NCI-H2029 (cell line): ENCODE results near the gene APOBR.
"Not testable (repeated sequence)": the region's sequence is repeated elsewhere in the genome, so short reads cannot be mapped to it uniquely, and the experiment has no call there.

Experiments
- DNase-seq: peaks from one replicate; lab custom pipeline; 2025; lab: John Stamatoyannopoulos, UW

APOBR gene

DNA sequence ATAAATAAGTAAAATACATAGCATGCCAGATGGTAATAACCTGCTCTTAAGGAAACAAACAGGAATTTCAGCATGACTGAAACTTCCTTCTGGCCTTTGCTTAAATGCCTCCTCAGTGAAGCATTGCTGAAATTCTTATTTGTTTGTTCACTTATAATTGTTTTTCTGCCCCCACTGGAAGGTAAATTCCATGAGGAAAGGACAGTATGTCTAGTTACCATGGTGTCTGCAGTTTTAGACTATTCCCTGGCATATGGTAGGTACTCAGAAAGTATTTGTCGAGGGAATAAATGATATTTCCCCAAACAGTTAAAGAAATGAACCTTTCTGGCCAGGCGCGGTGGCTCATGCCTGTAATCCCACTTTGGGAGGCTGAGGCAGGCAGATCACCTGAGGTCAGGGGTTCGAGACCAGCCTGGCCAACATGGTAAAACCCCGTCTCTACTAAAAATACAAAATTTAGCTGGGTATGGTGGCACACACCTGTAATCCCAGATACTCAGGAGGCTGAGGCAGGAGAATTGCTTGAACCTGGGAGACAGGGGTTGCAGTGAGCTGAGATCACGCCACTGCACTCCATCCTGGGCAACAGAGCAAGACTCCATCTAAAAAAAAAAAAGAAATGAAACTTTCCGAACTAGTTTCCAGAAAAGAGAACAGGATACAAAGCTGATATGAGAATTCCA lies 32.8 kb downstream of the APOBR start:
- DNase-seq = not testable (repeated sequence)

DNA sequence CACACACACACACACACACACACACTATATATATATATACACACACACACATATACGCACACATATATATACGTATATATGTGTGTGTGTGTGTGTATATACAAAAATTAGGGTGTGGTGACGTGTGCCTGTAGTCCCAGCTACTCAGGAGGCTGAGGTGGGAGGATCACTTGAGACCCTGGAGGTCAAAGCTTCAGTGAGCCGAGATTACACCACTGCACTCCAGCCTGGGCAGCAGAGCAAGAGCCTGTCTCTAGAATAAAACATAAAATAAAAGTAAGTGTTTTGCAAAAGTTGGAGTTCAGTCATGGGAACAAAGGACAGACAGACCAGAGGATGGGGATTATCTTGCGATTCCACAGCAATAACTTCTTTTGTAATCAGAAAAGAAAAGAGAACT lies 33.5 kb downstream of the APOBR start:
- DNase-seq = no peak

DNA sequence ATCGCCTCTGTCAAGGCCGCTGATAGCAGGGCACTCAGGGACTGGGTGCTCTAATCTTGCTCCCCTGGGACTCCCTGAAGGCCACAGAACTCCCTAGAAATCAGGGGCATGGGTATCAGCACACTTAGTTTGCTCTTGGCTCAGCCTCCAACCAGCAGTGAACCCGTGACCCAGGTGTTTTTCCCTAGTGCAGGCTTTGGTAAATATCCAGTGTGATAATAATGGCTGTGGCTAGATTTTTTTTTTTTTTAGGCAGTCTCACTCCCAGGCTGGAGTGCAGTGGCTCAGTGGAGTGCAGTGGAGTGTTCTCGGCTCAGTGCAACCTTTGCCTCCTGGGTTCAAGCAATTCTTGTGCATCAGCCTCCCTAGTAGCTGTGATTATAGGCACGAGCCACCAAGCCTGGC lies 34.0 kb downstream of the APOBR start:
- DNase-seq = no peak

DNA sequence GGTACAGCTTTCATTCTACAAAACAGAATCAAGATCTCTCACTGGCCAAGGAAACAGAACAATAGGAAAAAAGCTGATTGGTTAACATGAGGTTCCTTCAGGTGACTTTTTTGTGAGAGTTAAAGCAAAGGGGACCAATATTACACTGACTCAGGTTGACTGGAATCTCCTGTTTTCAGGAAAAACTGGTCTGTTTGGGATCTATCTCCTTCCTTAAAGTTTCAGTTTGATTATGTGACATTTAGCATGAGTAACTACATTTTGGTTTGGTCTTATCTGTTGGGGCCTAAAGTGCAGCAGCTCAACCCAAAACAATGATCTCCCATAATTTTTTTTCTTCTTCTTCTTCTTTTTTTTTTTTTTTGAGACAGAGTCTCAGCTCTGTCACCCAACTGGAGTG lies 34.7 kb downstream of the APOBR start:
- no peak for DNase-seq

DNA sequence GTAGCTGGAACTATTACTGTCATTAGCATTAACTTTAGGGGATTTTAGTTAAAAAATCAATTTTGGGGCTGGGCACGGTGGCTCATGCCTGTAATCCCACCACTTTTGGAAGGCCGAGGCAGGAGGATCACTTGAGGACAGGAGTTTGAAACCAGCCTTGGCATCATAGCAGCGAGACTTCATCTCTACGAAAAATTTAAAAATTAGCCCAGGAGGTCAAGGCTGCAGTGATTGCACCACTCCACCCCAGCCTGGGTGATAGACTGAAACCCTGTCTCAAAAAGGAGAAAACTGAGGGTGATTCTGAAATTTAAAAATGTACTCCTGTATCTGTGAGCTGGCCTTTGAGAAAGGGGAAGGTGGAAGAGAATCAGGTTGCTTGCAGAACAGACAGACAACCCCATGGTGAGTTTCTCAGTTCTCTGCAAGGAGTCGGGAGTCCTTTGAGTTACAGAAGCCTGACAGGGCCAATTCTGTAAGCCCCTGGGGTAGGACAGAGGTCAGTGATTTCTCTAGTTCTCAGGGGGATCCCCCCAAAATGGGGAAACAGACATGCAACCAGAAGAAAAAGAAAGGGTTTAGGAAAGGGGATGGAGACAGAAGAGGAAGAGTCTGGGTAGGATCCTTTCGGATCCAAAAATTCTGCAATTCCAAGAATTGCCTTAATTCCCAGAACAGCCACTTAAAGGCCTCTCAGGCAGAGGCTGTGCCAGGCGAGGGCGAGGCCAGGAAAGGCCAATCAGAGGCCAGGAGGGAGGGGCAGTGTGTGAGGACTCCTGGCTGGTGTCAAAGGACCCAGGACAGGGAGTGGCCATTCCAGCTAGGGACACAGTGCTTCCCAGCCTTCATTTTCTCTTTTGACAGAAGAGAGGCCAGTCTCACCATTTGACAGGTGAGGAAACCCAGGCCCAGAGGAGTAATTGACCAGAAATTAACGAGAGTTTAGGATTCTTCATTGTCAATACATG lies 37.6 kb downstream of the APOBR start:
- DNase-seq = no peak

DNA sequence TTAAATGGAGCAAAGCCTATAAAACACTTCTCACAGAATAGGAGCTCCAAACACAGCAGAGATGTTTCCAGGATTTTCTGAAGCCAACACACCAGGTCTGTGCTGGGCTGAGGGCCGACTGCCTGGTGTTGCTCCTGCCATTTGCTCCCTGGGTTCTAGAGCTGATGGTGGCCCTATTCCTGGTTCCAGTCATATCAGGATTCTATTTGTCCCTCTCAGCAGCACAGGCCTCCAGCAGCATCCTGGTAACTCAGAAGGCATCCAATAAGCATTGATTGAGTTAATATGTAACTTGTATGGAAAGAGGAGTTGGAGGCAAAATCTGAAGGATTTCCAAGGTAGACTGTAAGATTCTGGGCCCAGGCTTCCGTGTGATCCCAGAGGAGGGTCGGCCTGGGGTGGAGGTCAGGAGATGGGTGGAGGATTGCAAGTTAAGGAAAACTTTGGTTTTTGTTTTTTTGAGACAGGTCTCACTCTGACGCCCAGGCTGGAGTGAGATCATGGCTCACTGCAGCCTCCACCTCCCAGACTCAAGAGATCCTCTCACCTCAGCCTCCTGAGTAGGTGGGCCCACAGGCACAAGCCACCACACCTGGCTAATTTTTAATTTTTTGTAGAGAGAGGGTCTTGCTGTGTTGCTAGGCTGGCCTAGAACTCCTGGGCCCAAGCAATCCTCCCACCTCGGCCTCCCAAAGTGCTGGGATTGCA lies 38.7 kb downstream of the APOBR start:
- no peak for DNase-seq

DNA sequence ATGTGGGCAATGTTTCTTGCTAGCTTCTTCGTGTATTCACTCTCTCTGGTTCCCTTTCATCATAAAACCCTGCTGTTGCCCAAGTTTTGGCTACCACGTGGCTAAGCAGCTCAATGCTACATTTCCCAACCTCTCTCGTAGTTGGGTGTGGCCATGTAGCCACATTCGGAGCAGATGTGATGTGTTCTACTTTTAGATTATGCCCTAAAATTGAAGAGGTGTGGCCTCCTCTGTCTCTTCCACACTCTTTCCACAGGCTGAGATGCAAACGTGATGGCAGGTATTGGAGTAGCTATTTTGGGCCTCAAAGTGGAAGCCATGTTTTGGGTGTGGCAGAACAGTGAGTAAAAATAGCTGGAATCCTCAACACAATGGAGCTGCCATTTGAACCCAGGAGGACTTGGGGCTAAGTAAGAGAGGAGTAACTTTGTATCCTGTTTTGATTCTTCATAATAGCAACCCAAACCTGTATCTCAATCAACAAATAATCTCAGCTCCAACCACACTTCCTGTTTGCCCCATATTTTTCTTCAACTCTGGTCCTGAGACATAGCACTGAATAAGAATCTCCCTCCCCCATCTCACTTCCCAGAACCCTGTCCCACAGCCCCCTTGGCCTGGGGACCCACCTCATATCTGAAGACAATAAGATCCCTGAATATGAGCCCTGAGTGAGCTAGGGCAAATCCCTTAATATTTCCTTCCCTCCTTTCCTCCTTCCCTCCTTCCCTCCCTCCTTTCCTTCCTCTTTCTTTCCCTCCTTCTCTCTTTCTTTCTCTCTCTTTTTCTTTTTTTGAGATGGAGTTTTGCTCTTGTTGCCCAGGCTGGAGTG lies 40.3 kb downstream of the APOBR start:
- no peak for DNase-seq

DNA sequence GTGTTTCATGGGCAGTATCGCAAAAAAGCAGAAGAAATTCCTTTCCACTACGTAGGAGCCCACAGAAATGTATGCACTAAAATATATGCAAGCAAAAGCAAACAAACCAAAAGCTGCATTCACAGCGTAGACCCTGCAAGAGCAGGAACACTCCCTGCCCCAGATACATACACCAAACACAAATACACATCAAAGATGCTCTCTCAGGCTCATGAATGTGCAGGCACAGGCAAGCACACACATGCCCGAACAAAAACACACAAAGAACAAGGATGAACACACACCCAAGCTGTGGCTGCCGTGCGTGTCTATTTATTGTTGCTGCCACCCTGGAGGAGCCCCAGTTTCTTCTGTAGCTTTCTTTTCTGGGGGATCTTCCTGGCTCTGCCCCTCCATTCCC lies 42.6 kb downstream of the APOBR start:
- DNase-seq = no peak

DNA sequence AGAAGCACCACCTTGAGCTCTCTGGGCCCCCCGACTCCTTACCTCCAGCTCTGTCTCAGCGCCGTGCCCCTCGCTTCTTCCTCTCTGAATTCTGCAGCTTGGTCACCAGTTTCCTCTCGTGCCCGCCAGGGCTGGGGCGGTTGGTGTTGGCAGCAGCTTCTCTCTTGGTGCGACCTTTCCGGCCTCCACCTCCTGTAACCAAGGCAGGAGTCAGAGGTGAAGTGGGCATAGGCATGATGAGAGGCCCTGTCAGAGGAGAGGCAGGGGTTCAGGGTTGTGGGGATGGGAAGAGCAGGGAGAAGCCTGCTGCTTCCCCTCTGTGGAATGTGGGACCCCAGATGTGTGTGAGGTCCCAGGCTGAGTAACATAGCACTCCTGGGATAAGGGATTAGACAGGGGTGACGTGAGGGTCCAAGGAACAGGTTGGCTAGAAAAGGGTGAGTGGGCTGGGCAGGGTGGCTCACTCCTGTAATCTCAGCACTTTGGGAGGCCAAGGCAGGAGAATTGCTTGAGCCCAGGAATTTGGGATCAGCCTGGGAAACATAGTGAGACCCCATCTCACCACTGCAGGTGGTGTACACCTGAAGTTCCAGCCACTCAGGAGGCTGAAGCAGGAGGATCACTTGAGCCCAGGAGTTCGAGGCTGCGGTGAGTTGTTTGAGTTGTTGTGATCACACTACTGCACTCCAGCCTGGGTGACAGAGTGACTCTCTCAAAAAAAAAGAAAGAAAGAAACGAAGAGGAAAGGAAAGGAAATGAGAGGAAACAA lies 43.7 kb downstream of the APOBR start:
- no peak for DNase-seq

DNA sequence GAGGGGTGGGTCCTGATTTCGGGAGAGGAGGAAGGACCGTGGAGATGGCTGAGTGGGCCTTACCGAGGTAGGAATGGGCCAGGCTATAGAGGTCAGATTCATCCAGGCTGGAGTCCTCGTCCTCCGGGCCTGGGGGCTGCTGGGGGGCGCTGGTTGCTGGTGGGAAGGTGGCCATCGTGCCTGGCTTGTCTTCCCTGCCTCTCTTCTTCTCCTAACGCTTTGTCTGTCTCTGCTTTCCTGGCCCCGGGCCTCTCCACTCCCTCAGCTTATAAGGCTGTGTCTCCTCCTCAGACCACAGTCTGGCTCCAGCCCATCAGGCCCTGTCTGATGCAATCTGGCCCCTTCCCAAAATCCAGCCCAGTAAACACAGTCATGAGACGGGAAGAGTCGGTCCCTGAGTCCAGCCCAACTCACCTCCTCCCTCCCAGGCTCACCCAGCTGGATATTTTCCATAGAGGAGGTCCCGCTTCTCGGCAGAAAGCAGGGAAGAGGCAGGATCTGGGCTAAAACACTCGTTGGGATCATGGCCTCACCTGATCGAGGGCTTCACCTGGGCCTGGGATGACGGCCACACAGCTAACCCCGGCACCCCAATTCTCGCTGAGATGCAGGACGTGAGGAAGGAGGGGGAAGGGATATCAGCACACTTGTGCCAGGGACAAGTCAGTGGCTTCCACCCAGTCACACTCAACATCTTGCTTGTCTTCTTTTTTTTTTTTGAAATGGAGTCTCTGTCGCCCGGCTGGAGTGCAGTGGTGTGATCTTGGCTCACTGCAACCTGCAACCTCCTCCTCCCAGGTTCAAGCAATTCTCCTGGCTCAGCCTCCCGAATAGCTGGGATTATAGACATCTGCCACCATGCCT lies 44.5 kb downstream of the APOBR start, which contains the start of gene NUPR1:
Gene NUPR1, minus strand, starts transcription at position 242 of the 864 bp plus-strand sequence. Its CDS starts 67 bp downstream, at position 175.
- peak; percentile 91 for DNase-seq

DNA sequence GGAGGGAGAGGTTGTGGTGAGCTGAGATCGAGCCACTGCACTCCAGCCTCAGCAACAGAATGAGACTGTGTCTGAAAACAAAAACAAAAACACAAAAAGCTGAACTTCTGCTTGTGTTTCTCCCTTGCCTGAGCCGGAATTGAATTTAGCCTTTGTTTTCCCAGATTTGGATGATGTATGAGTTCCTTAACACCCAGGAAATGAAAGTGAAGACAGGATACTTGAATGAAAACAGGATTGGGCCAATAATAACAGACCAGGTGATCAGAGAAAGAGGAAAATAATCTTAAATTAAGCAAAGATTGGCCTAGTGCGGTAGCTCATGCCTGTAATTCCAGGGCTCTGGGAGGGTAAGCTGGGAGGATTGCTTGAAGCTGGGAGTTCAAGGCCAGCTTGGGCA lies 45.9 kb downstream of the APOBR start:
- no peak for DNase-seq

DNA sequence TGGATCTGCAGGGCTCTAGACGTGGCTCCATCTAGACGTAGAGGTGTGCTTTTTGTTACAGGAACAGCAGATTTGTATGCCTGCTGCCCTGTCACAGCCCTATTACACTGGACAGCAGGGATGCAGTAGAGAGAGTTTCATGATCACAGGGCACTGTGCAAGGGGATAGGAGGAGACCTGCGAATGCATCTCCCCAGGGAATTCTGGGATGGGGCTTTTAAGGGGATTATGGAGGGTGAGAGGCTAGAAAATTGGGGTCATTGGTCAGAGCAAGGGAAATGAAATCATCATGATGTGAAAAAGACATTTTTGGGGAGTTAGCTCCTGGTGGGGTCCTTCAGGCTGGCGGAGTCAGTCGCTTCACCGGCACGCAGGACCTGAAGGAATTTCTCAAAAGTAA lies 48.2 kb downstream of the APOBR start:
- no peak for DNase-seq

DNA sequence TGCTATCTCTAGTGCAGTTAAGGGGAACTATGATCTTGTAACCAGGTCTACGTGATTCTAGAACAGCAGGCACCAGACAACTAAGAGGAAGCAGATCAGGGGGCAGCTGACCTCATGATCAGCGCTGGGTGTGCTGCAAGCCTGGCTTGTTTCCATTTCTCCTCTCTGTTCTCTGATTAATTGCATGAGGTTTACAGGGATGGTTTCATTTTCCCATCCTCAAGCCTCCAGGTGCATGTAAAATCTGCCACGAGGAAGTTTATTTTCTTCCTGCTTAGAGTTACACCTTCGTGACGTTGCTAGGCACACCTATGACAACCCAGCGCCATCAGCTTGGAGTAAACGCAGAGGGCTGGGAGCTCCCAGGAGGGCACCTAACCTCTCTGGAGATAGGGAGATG lies 48.6 kb downstream of the APOBR start:
- DNase-seq = peak; percentile 83

DNA sequence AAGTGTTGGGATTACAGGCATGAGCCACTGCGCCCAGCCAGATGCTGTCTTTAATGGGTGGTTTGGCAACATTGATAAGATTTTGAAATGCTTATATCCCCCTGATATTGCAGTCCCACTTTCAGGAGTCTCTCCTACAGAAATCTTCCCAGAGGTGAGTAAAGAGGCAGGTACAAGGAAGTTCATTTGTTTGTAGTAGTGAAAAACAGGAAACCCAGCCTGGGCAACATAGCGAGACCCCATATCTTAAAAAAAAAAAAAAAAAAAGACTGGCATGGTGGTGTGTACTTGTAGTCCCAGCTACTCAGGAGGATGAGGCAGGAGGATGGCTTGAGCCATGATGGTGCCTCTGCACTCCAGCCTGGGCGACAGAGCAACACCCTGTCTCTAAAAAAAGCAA lies 50.6 kb downstream of the APOBR start:
- DNase-seq = no peak

DNA sequence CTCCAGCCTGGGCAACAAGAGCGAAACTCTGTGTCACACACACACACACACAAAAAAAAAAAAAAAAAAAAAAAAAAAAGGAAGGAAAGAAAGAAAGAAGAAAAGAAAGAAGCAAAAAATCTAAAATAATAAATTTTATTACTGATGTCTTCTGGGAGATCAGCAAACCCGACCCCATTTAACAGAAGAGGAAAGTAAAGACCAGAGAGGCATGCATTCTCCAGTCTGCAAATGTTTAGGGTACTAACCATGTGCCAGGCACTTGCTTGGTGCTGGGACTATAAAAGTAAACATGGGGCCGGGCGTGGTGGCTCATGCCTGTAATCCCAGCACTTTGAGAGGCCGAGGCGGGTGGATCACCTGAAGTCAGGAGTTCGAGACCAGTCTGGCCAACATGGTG lies 51.5 kb downstream of the APOBR start:
- not testable (repeated sequence) for DNase-seq

DNA sequence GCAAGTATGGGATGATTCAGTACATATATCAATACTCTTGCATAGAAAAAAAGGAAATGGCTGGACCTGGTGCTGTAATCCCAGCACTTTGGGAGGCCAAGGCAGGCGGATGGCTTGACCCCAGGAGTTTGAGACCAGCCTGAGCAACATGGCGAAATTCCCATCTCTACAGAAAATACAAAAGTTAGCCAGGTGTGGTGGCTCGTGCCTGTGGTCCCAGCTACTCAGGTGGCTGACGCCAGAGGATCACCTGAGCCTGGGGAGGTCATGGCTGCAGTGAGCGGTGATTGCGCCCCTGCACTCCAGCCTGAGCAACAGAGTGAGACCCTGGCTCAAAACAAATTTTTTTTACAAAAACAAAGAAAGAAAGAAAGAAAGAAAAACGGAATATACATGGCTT lies 52.2 kb downstream of the APOBR start:
- DNase-seq = no peak

DNA sequence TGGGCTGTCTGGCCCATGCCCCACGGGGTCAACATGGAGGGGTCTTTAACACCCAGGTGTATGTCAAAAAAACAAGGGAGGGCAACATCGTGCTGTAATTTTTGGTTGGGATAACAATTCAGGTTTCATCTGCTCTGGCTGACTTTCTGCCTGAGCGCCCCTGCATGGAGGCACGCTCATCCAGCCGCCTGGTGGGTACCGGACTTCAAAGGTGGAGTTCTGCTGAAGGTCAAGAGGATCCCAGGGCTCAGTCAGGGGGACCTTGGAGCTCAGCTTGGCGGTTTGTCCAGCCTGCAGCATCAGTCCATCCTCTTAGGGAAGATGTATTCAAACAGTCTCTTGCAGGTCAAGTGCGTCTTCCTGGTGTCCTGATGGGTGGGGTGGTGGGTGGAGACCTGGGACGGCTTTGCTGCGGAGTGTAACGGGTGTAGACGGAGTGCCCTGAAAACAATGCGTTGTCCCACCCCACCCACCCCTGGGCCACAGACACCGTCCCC lies 53.9 kb downstream of the APOBR start:
- DNase-seq = no peak
